ENCODE data around the gene BCL2. TPM values are rescaled to one million over a fixed set of nuclear protein-coding genes. Genes with fewer than 3 reads are reported as not detected.

BCL2 gene
- total RNA-seq, 1 experiment from 2014 or later: 2.6 TPM

- no peak for TF ChIP-seq TP53 (CRISPR knock-in tag; IDR thresholded peaks at IDR 0.05)
- no peak for TF ChIP-seq IRF2 (CRISPR knock-in tag; IDR thresholded peaks at IDR 0.05; ENCODE audit: borderline replicate concordance, low read depth)
- TF ChIP-seq NFE2L1 (CRISPR knock-in tag; IDR thresholded peaks at IDR 0.05): no peak
- TF ChIP-seq ZNF671 (CRISPR knock-in tag; IDR thresholded peaks at IDR 0.05): no peak
- TF ChIP-seq GABPB1 (CRISPR knock-in tag; IDR thresholded peaks at IDR 0.05): no peak
- no peak for TF ChIP-seq ZNF138 (CRISPR knock-in tag; conservative IDR thresholded peaks at IDR 0.05)
- TF ChIP-seq ZNF425 (CRISPR knock-in tag; conservative IDR thresholded peaks at IDR 0.05): no peak
- no peak for TF ChIP-seq ZNF219 (CRISPR knock-in tag; IDR thresholded peaks at IDR 0.05; ENCODE audit: borderline replicate concordance)
These were observed 84.7 kb downstream of the BCL2 start (continued) for GRCh38 chr18:63234841-63235240.

DNA sequence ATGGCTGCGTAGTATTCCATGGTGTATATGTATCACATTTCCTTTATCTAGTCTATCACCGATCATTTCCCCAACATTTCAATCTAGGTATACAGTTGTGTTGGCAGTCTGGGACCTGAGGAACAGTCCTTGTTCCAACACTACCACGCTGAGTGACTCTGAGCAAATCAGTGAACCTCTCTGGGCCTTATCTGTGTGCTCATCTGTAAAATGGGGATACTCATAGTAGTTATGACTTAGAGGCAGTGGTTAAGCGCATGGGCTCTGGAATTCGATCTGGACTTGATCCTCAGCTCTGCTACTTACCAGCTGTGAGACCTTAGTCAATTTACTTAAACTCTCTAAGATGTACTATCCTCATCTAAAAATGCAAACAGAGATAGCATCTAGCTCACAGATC lies 85.1 kb downstream of the BCL2 start:
- Mint-ChIP-seq H3K27ac (no peak overlapping the region), H3K27me3 (ENCODE audit: low read depth) (no peaks in the 10 kb centered on the region), H3K9me3 (peaks cover 5% of the 10 kb centered on the region), H3K36me3 (no peaks in the 10 kb centered on the region), H3K4me1 (peaks cover 28% of the 10 kb centered on the region), H3K4me3 (no peak overlapping the region)
- TF ChIP-seq FOXJ3 (CRISPR knock-in tag; IDR thresholded peaks at IDR 0.05; ENCODE audit: borderline replicate concordance): no peak
- no peak for TF ChIP-seq CBFB (CRISPR knock-in tag; IDR thresholded peaks at IDR 0.05; ENCODE audit: low read depth)
- no peak for TF ChIP-seq TEAD4 (CRISPR knock-in tag; IDR thresholded peaks at IDR 0.05)
- TF ChIP-seq SMAD3 (CRISPR knock-in tag; IDR thresholded peaks at IDR 0.05; ENCODE audit: borderline replicate concordance): no peak
- no peak for TF ChIP-seq CTCF (IDR thresholded peaks at IDR 0.05)
- TF ChIP-seq AFF4 (CRISPR knock-in tag; IDR thresholded peaks at IDR 0.05; ENCODE audit: borderline replicate concordance): no peak
- TF ChIP-seq ELF4 (CRISPR knock-in tag; IDR thresholded peaks at IDR 0.05; ENCODE audit: low read depth): no peak
- TF ChIP-seq PRRX2 (CRISPR knock-in tag; IDR thresholded peaks at IDR 0.05): no peak
- TF ChIP-seq ZNF138 (CRISPR knock-in tag; conservative IDR thresholded peaks at IDR 0.05): no peak
- TF ChIP-seq ZNF671 (CRISPR knock-in tag; IDR thresholded peaks at IDR 0.05): no peak
- POLR2A ChIA-PET: no interaction called here
- CTCF ChIA-PET: no interaction called here
- DNase-seq (ENCODE audit: low spot score) (no peak), ATAC-seq (no peak)

GRCh38 chr18:63233334-63233733 lies 86.2 kb downstream of the BCL2 start:
- H3K4me3 Mint-ChIP-seq: no peak overlapping the region
- ChIA-PET POLR2A (no interaction called here), CTCF (no interaction called here)
- no peak for TF ChIP-seq TEAD4 (CRISPR knock-in tag; IDR thresholded peaks at IDR 0.05)
- no peak for TF ChIP-seq SOX15 (CRISPR knock-in tag; IDR thresholded peaks at IDR 0.05)
- no peak for TF ChIP-seq NFATC4 (CRISPR knock-in tag; IDR thresholded peaks at IDR 0.05)
- TF ChIP-seq, protein P1, sequence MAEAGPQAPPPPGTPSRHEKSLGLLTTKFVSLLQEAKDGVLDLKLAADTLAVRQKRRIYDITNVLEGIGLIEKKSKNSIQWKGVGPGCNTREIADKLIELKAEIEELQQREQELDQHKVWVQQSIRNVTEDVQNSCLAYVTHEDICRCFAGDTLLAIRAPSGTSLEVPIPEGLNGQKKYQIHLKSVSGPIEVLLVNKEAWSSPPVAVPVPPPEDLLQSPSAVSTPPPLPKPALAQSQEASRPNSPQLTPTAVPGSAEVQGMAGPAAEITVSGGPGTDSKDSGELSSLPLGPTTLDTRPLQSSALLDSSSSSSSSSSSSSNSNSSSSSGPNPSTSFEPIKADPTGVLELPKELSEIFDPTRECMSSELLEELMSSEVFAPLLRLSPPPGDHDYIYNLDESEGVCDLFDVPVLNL (CRISPR knock-in tag; IDR thresholded peaks at IDR 0.05; ENCODE audit: borderline replicate concordance, low read depth): no peak
- TF ChIP-seq CREB1 (CRISPR knock-in tag; IDR thresholded peaks at IDR 0.05): no peak
- TF ChIP-seq JUN (CRISPR knock-in tag; IDR thresholded peaks at IDR 0.05): no peak
- no peak for TF ChIP-seq HMGA2 (CRISPR knock-in tag; IDR thresholded peaks at IDR 0.05)
- no peak for TF ChIP-seq GTF2I (CRISPR knock-in tag; conservative IDR thresholded peaks at IDR 0.05)
- TF ChIP-seq ZNF138 (CRISPR knock-in tag; conservative IDR thresholded peaks at IDR 0.05): no peak
- no peak for TF ChIP-seq SMAD4 (CRISPR knock-in tag; IDR thresholded peaks at IDR 0.05)
- TF ChIP-seq, protein P2, sequence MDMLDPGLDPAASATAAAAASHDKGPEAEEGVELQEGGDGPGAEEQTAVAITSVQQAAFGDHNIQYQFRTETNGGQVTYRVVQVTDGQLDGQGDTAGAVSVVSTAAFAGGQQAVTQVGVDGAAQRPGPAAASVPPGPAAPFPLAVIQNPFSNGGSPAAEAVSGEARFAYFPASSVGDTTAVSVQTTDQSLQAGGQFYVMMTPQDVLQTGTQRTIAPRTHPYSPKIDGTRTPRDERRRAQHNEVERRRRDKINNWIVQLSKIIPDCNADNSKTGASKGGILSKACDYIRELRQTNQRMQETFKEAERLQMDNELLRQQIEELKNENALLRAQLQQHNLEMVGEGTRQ (CRISPR knock-in tag; IDR thresholded peaks at IDR 0.05): no peak
- TF ChIP-seq CREM (CRISPR knock-in tag; IDR thresholded peaks at IDR 0.05): no peak

More at GRCh38 chr18:63233334-63233733, 86.2 kb downstream of the BCL2 start:
- no peaks in the 10 kb centered on the region for H3K27me3 Mint-ChIP-seq (ENCODE audit: low read depth)
- peaks cover 19% of the 10 kb centered on the region for H3K4me1 Mint-ChIP-seq
- no peak for ATAC-seq
- H3K36me3 Mint-ChIP-seq: no peaks in the 10 kb centered on the region
- no peak for DNase-seq (ENCODE audit: low spot score)
- peaks cover 5% of the 10 kb centered on the region for H3K9me3 Mint-ChIP-seq
- H3K27ac Mint-ChIP-seq: no peak overlapping the region
